Motor neuron (in vitro differentiated cells): Measurements from ENCODE around the gene DSE. TPM values are rescaled to one million over a fixed set of nuclear protein-coding genes. Genes with fewer than 3 reads are reported as not detected.

ENCODE experiments used
- ATAC-seq, 8 experiments: fragments of 200-7000 bp; cut with Tn5 transposase; replicated peaks in 6 of 8; 2 replicates each; pipeline ENCODE4 v1.8.0; 2021; ENCODE audit warnings: mild to moderate bottlenecking in 8 of 8, moderate library complexity in 8 of 8
- H3K27ac ChIP-seq, 2 donors: fragments of 250-450 bp; sonication (Bioruptor Pico); 2 replicates each; pipeline ENCODE4 v1.9.0; 2021; ENCODE audit warnings: antibody characterized with exemption in 2 of 2, mild to moderate bottlenecking in 2 of 2, moderate library complexity in 1 of 2
- H3K4me1 ChIP-seq, 2 donors: fragments of 250-450 bp; sonication (Bioruptor Pico); replicated peaks in 1 of 2; 2 replicates each; pipeline ENCODE4 v1.6.1; 2021; ENCODE audit warnings: antibody characterized with exemption in 2 of 2, mild to moderate bottlenecking in 2 of 2, moderate library complexity in 1 of 2
- H3K4me3 ChIP-seq, 5 donors: fragments of 250-450 bp; sonication (Bioruptor Pico); 2 replicates each; pipeline ENCODE4 v1.9.0; 2021; ENCODE audit warnings: antibody characterized with exemption in 5 of 5, mild to moderate bottlenecking in 5 of 5, moderate library complexity in 4 of 5
- WGBS, 10 experiments: fragments of 450-650 bp; shearing (Covaris generic); methylation state at CpG; one replicate each; pipeline ENCODE4 v1.0.0; 2022; 5-methylcytosine and 5-hydroxymethylcytosine counted together
- in situ Hi-C, 9 experiments: fragments of 400-800 bp; cut with MboI; loops; one replicate each; pipeline ENCODE4 v1.15.0; 2021; ENCODE audit warnings: low sequenced_read_pairs in 9 of 9, low pct_unique_long_range_greater_than_20kb in 2 of 9; ENCODE audit not compliant: unreplicated experiment in 9 of 9
- total RNA-seq, 8 experiments: library from RNA; unstranded; fragments of 300-600 nt; gene quantifications; 2 replicates each; pipeline versions ENCODE4 v1.2.3 to v1.2.4, GENCODE V29; 2022

Gene DSE
- total RNA-seq, 8 experiments from 2014 or later: 6.3 to 39.8 (median 15.8) TPM

DNA sequence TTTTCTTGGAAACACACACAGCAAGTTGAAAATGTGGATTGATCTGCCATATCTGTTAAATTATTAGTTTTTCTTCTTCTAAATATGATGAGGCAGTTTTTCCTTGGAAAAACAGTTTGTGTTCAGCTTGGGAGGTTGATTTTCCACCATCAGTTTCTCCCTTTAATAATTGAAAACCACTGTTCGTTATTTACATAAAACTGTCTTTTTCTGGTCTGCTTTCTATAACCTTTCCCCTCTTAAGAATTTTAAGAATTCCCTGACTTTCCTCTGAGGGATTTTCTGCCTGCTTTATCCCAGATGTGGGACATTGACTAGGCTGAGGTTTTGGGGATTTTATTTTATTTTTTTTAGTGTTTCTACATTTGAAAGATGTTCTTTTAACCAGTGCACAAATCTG lies 27.2 kb downstream of the DSE start:
- H3K4me1 ChIP-seq: peaks cover 14 to 28% of the 10 kb centered on the region in 2 donors
- in situ Hi-C loops: no loop called here
- no peak overlapping the region for H3K27ac ChIP-seq
- H3K4me3 ChIP-seq: no peak overlapping the region
- peak in 1 of 8 experiments; percentile 53 for ATAC-seq
- WGBS, 10 experiments: 0 to 88% (median 60%) methylated on average over 1 of the region's 1 CpG; no CpG with 5 or more reads in 1 of the 10 experiments

DNA sequence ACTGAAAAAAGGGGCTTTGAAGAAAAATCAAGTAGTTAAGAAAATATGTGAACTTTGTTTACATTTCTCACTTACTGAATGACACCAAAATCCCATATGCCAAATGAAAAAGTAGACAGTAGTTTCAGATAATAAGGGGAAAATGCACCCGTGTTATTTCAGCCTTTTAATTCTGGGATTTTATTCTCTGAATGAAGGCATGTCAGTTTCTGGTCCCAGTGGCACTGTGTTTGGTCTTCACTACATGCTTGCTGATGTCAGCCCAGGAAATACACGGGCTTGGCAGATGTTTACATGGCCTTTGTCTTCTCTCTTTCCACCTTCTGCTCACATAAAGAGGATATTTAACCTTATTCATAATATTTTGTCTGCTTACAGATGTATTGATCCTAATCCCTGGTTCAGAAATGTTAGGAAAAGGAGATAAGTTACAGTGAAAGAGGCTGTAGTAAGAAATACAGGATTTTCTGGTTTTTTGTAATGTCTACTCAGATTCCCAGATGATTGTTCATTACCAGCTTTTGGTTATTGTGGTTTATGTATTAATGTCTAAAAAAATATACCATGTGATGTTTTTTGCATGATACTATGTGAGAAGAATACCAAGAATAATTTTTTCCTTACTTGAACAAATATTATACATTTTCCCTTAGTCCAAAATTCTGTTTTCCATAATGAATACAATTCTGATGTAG lies 27.7 kb downstream of the DSE start:
- 0 to 51% (median 14%) methylated on average over 1 to 2 of the region's 2 CpGs; no CpG with 5 or more reads in 1 of the 10 experiments for WGBS, 10 experiments
- in situ Hi-C loops: no loop called here
- H3K27ac ChIP-seq: no peak overlapping the region
- no peak overlapping the region for H3K4me3 ChIP-seq
- ATAC-seq: peak in 6 of 8 experiments; percentile 26 to 61 (median 44)
- H3K4me1 ChIP-seq: peaks cover 14 to 23% of the 10 kb centered on the region in 2 donors

DNA sequence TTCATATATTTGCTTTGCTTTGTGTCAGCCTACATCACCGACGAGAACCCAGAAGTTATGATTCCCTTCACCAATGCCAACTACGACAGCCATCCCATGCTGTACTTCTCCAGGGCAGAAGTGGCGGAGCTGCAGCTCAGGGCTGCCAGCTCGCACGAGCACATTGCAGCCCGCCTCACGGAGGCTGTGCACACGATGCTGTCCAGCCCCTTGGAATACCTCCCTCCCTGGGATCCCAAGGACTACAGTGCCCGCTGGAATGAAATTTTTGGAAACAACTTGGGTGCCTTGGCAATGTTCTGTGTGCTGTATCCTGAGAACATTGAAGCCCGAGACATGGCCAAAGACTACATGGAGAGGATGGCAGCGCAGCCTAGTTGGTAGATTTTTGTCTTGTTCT lies 28.5 kb downstream of the DSE start:
- ATAC-seq: no peak
- Histone ChIP-seq H3K4me3 (no peak overlapping the region), H3K27ac (no peak overlapping the region), H3K4me1 (peaks cover 10 to 21% of the 10 kb centered on the region in 2 donors)
- WGBS, 10 experiments: 92 to 100% (median 96%) methylated on average over 2 to 9 of the region's 12 CpGs; no CpG with 5 or more reads in 5 of the 10 experiments
- in situ Hi-C loops: no loop called here

GRCh38 chr6:116400328-116400727 lies 29.6 kb downstream of the DSE start:
- in situ Hi-C loops: no loop called here
- 11 to 100% (median 75%) methylated on average over 1 of the region's 1 CpG; no CpG with 5 or more reads in 4 of the 10 experiments for WGBS, 10 experiments
- Histone ChIP-seq H3K4me3 (no peak overlapping the region), H3K4me1 (peaks cover 19 to 31% of the 10 kb centered on the region in 2 donors), H3K27ac (no peak overlapping the region)
- no peak for ATAC-seq

GRCh38 chr6:116402108-116402937 lies 31.6 kb downstream of the DSE start:
- WGBS, 10 experiments: 0 to 100% (median 83%) methylated on average over 1 to 2 of the region's 2 CpGs
- in situ Hi-C loops: no loop called here
- Histone ChIP-seq H3K27ac (no peak overlapping the region), H3K4me1 (peaks cover 28 to 44% of the 10 kb centered on the region in 2 donors), H3K4me3 (no peak overlapping the region)
- ATAC-seq: no peak

- no peak for ATAC-seq
- in situ Hi-C loops: no loop called here
- WGBS, 10 experiments: 40 to 100% (median 100%) methylated on average over 1 of the region's 1 CpG; no CpG with 5 or more reads in 5 of the 10 experiments
Observed at GRCh38 chr6:116403205-116403604, 32.5 kb downstream of the DSE start.

GRCh38 chr6:116404696-116405095 lies 33.9 kb downstream of the DSE start:
- no peak for ATAC-seq
- peaks cover 18 to 29% of the 10 kb centered on the region in 2 donors for H3K4me1 ChIP-seq
- peak overlapping the region in 1 of 2 donors; percentile 58 for H3K27ac ChIP-seq
- WGBS, 10 experiments: 13 to 100% (median 74%) methylated on average over 2 to 3 of the region's 3 CpGs; no CpG with 5 or more reads in 1 of the 10 experiments
- H3K4me3 ChIP-seq: no peak overlapping the region
- in situ Hi-C loops: no loop called here

More at GRCh38 chr6:116403205-116403604, 32.5 kb downstream of the DSE start:
- Histone ChIP-seq H3K4me1 (peaks cover 25 to 38% of the 10 kb centered on the region in 2 donors), H3K4me3 (no peak overlapping the region), H3K27ac (no peak overlapping the region)

DNA sequence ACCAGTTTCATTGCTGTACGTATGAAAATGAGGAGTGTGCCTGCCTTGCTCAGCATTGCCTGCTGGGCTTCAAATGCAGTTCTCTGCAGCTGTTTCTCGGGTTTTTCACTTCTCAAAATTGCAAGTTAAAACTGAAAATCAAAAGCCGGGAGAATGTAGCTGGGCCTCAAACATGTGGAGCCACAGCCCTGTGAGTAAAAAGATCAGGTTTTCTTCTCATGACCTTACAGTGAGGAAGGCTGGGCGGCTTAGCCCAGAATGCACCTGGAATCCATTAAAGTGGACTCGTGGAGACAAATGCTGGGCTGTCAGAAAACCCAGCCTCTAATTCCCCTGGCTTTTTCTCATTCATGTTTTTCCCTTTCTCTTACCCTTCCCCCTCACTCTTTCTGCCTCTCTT lies 34.4 kb downstream of the DSE start:
- Histone ChIP-seq H3K27ac (peak overlapping the region; percentile 58 to 60), H3K4me1 (peaks cover 18 to 29% of the 10 kb centered on the region in 2 donors), H3K4me3 (no peak overlapping the region)
- in situ Hi-C loops: no loop called here
- 0 to 60% (median 27%) methylated on average over 1 to 5 of the region's 5 CpGs for WGBS, 10 experiments
- ATAC-seq: peak; percentile 66 to 94 (median 81)

GRCh38 chr6:116405652-116406356 lies 35.1 kb downstream of the DSE start:
- no peak overlapping the region for H3K4me3 ChIP-seq
- ATAC-seq: peak; percentile 24 to 90 (median 76)
- 0 to 60% (median 30%) methylated on average over 1 to 7 of the region's 8 CpGs for WGBS, 10 experiments
- H3K27ac ChIP-seq: no peak overlapping the region
- in situ Hi-C loops: no loop called here
- H3K4me1 ChIP-seq: peaks cover 18 to 29% of the 10 kb centered on the region in 2 donors

DNA sequence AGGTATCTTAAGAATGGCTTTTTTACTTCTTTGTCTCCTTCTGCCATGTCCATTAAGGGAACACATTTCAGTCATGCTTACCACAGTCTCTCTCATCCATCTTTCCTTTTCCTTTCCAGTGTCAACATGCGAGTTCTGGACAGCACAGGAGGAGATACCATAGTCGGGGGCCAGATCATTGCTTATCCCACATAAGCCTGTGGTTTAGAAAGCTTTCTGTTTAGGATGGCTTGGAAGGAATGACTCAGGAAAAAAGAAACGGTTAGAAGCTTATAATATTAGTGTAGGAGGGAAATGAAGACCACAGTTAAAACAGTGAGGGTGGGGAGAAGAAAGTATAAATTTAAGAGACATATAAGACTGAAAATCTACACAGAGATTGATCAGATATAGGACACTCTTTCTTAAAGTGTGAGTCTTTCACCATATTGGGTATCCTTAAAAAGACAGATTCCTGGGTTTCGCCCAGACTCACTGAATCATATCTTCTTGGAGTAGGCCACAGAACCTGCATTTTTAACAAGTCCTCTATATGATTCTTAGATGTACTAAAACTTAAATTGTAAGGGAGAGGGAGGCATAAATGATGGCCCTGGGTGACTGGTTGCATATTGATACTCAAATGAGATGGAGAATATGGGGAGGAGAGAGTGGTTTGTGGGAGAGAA lies 36.1 kb downstream of the DSE start:
- H3K4me3 ChIP-seq: no peak overlapping the region
- peaks cover 18 to 29% of the 10 kb centered on the region in 2 donors for H3K4me1 ChIP-seq
- in situ Hi-C loops: no loop called here
- no peak overlapping the region for H3K27ac ChIP-seq
- WGBS, 10 experiments: 41 to 94% (median 83%) methylated on average over 1 to 4 of the region's 4 CpGs; no CpG with 5 or more reads in 1 of the 10 experiments
- ATAC-seq: no peak

GRCh38 chr6:116408491-116408890 lies 37.7 kb downstream of the DSE start:
- in situ Hi-C loops: no loop called here
- H3K27ac ChIP-seq: no peak overlapping the region
- 83 to 100% (median 99%) methylated on average over 1 to 4 of the region's 4 CpGs; no CpG with 5 or more reads in 4 of the 10 experiments for WGBS, 10 experiments
- ATAC-seq: no peak
- H3K4me1 ChIP-seq: peaks cover 22 to 24% of the 10 kb centered on the region in 2 donors
- H3K4me3 ChIP-seq: no peak overlapping the region

DNA sequence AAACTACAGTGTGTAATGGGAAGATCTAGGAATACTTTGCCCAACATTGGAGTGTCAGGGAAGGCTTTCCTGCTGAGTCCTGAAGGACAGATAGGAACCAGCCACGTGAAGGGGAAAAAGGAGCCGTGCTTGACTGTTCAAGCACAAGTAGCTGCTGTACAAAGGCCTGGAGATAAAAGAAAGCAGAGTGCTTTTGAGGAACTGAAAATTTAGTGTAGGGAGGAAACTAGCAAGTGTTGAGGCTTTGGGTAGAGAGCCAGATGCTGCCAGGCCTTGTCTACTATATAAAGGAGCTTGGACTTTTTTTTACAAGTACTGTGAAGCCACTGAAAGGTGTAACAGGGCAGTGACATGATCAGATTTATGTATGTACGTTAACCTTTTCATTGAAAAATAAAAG lies 39.0 kb downstream of the DSE start:
- H3K4me3 ChIP-seq: no peak overlapping the region
- ATAC-seq: no peak
- in situ Hi-C loops: no loop called here
- H3K4me1 ChIP-seq: peaks cover 18 to 19% of the 10 kb centered on the region in 2 donors
- H3K27ac ChIP-seq: no peak overlapping the region
- WGBS, 10 experiments: 74 to 100% (median 95%) methylated on average over 1 to 3 of the region's 3 CpGs; no CpG with 5 or more reads in 2 of the 10 experiments
